Body of pancreas (tissue), 4 donors: ENCODE measurements around the gene SLC4A4.

ENCODE experiments used
- POLR2A ChIP-seq, 3 donors: fragments of 450-650 bp; IDR thresholded peaks; one replicate each; pipeline ENCODE4 v1.6.1; 2016; ENCODE audit warnings: antibody characterized with exemption in 3 of 3, mild to moderate bottlenecking in 2 of 3
- TF ChIP-seq, protein P1 (sequence below), 7 experiments: fragments of 450-650 bp in 4 of 7; fragments of 200-600 bp in 3 of 7; sonication (generic) in 3 of 7; IDR thresholded peaks; one replicate each; pipeline ENCODE4 v1.5.1; 2016 to 2019; ENCODE audit warnings: antibody characterized with exemption in 7 of 7

DNA sequence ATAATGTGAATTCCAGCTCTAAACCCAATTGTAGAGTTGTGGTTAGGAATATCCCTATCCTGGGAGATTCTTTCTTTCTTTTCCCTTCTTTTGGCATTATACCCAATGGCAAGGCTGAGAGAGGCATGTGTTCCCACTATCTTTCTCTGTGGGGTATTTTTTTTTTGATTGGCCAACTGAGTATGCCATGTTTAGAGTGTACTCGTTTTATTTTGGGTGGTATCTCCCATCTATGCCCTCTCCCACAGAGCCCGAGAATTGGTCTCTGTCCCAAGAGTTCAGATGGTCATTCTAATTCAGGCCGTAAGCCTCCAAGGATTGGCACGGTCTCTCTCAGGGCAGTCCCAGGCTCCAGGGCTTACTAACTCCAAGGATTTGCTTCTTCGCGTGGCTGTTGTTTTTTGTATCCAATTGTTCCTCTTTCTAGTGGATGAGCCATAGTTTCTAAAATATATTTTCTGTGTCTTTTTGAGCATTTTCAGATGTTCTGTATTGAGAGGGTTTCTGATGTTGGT lies 198.8 kb downstream of the SLC4A4 start:
- no peak for TF ChIP-seq POLR2A (IDR thresholded peaks at IDR 0.05)
- TF ChIP-seq, protein P1, sequence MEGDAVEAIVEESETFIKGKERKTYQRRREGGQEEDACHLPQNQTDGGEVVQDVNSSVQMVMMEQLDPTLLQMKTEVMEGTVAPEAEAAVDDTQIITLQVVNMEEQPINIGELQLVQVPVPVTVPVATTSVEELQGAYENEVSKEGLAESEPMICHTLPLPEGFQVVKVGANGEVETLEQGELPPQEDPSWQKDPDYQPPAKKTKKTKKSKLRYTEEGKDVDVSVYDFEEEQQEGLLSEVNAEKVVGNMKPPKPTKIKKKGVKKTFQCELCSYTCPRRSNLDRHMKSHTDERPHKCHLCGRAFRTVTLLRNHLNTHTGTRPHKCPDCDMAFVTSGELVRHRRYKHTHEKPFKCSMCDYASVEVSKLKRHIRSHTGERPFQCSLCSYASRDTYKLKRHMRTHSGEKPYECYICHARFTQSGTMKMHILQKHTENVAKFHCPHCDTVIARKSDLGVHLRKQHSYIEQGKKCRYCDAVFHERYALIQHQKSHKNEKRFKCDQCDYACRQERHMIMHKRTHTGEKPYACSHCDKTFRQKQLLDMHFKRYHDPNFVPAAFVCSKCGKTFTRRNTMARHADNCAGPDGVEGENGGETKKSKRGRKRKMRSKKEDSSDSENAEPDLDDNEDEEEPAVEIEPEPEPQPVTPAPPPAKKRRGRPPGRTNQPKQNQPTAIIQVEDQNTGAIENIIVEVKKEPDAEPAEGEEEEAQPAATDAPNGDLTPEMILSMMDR (IDR thresholded peaks at IDR 0.05) = no peak
